Kidney epithelial cell (primary cell): ENCODE results near the gene ANKS1A. TPM values are rescaled to one million over a fixed set of nuclear protein-coding genes. Genes with fewer than 3 reads are reported as not detected.

Experiments
- DNase-seq: peaks from one replicate; pipeline ENCODE4 v3.0.0-alpha.2; 2010; ENCODE audit warnings: low read depth
- H3K27me3 ChIP-seq: 2 replicates; pipeline ENCODE4 v1.6.0; 2011; ENCODE audit warnings: low read length; ENCODE audit not compliant: control insufficient read depth, insufficient read depth
- H3K36me3 ChIP-seq: 2 replicates; pipeline ENCODE4 v1.5.1; 2011; ENCODE audit warnings: low read length; ENCODE audit not compliant: control insufficient read depth, insufficient read depth
- H3K4me3 ChIP-seq: 2 replicates; pipeline ENCODE4 v1.5.1; 2011; ENCODE audit warnings: low read depth, mild to moderate bottlenecking, control low read depth, low read length
- CTCF ChIP-seq: IDR thresholded peaks from 2 replicates; pipeline ENCODE4 v1.5.1; 2011; ENCODE audit warnings: mild to moderate bottlenecking, moderate library complexity, low read length, control low read depth, inconsistent platforms; ENCODE audit not compliant: insufficient read depth, poor library complexity, severe bottlenecking
- total RNA-seq: library from RNA; depleted of rRNA; stranded (reverse); fragments of >200 nt; gene quantifications from 2 replicates; pipeline ENCODE4 v1.2.3, GENCODE V29; 2015

The ANKS1A gene
- total RNA-seq, 1 donor from 2014 or later: 20.2 TPM

- no peak for DNase-seq
- peaks cover 2% of the 10 kb centered on the region for H3K36me3 ChIP-seq
- TF ChIP-seq CTCF: no peak
- H3K27me3 ChIP-seq: no peaks in the 10 kb centered on the region
- no peak overlapping the region for H3K4me3 ChIP-seq
Observed at GRCh38 chr6:35021004-35021403, 131.9 kb downstream of the ANKS1A start.

- no peak for TF ChIP-seq CTCF
- no peaks in the 10 kb centered on the region for H3K36me3 ChIP-seq
- no peak for DNase-seq
- H3K27me3 ChIP-seq: no peaks in the 10 kb centered on the region
- H3K4me3 ChIP-seq: no peak overlapping the region
Observed at GRCh38 chr6:35023091-35024000, 134.3 kb downstream of the ANKS1A start.

DNA sequence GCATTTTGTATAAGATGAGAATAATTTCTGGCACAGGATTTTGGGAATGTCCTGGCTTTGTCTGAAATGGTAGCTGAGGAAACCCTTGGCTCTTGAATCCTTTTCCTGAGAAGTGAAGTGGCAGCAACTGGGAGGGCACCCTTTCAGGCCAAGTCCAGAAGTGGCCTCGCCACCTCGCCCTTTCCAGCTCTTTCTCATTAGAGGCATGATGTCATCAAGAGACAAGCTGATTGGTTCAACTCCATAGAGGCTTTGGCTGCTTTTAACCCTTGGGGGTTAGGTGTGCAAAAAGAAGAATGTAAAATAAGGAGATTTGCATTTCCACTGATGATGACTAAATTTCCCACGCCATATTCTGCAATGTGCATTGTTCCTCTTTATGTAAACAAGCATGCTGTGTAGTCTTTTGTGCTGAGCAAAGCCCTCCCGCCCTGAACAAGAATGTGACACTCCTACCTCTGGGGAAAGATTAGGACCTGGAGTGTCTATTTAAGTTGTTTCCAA is 135.5 kb downstream of the ANKS1A start:
- TF ChIP-seq CTCF: no peak
- no peak for DNase-seq
- Histone ChIP-seq H3K4me3 (no peak overlapping the region), H3K36me3 (no peaks in the 10 kb centered on the region), H3K27me3 (no peaks in the 10 kb centered on the region)

- peak; percentile 16 for TF ChIP-seq CTCF
- no peak for DNase-seq
- Histone ChIP-seq H3K27me3 (no peaks in the 10 kb centered on the region), H3K4me3 (no peak overlapping the region), H3K36me3 (no peaks in the 10 kb centered on the region)
Observed at GRCh38 chr6:35025232-35026188, 136.5 kb downstream of the ANKS1A start.

GRCh38 chr6:35026434-35027222 is 137.6 kb downstream of the ANKS1A start:
- Histone ChIP-seq H3K27me3 (no peaks in the 10 kb centered on the region), H3K4me3 (no peak overlapping the region), H3K36me3 (no peaks in the 10 kb centered on the region)
- no peak for TF ChIP-seq CTCF
- DNase-seq: no peak
